Measurements from ENCODE around the gene EHF.
A peak's percentile ranks its signal among the peaks of the same experiment; 100 is the strongest.

The EHF gene

DNA sequence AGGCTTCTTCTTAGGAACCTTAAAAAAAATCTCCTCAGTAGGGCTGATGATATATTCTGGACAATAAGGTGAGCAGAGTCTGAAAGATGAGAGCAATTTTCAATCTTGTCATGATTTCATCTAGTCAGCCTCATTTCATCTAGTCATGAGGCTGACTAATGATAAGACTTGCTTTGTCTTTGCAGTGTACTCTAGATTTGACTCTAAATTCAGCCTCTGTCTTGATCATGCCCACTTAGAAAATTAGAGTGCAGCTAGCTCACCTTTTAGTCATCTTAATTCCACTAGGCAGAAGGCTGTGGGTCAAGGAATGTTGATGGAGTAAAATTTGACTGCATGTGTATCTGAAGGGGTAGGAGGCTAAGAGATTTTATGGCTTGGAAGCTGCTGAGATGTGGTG, 5.5 kb downstream of the EHF start:
- DNase-seq = no peak

DNA sequence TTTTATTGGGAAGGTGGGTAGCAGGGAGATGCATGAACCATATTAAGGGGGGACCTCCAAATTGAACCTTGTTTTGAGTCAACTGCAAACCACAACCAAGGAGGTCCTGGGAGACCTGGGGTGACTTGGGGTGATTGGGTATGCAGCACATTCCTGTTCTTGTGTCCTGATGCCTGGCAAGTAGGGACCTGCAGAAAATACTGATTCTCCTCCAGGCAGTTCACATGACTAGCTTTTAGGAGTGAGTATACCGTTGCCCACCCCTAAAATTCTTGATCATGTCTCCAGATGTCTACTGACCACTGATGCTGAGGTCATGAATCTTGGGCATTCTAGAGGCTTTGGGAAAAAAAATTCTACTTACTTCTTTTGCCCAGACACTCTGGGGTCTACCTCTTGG, 6.3 kb downstream of the EHF start:
- DNase-seq = no peak

DNA sequence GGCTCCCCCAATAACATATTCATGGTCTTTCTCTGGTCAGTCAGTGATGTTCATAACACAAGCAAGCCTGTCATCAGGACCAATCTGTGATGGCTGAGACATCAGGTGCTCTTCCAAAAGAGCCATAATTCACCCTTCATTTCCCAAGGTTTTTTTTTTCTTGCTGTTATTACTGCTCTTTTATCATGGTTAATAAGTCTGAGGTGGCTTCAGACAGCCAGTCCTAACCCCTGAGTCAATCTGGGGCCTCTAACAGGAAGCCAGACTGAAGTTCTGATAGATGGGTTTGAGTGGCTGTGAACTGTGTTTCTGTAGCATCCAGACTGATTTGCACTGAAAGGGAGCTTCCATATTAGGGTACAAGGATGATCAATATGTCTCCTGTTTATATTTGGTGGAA, 8.8 kb downstream of the EHF start:
- DNase-seq = no peak

DNA sequence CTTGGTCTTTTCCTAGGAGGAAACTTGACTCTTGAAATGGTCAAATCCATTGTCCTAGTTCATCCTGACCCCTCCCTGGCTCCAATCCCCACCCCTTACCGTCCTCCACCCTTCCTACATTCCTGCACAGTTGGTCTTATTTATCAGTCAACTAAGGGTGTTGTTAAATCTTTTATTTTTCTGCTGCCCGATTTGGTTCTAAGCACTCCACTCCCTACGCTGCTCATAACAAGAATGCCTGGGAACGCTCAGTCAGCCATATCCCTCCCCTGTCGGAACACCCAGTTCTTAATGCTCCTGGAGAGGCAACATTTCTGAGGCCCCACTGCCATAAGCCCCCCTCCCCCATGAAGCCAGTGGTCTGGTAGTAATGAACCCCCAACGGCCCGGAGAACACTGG, 9.7 kb downstream of the EHF start:
- DNase-seq = no peak

DNA sequence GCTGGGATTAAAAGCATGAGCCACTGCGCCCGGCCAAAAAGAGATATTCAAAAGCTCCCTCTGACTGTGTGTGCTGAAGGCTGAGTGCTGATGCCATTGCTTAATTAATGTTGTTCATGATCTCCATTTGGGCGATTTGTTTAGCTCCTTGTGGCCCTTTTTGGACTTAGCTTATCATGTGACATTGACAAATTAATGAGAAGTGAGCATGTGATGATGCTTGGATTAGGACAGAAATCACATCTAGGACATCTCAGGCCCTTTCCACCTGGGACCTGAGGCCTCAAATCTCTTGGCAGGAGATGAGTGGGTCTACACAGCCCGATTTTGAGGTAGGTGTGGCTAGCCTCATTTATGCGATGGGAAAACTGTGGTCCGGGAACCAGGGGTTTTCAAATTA, 10.4 kb downstream of the EHF start:
- DNase-seq = no peak

DNA sequence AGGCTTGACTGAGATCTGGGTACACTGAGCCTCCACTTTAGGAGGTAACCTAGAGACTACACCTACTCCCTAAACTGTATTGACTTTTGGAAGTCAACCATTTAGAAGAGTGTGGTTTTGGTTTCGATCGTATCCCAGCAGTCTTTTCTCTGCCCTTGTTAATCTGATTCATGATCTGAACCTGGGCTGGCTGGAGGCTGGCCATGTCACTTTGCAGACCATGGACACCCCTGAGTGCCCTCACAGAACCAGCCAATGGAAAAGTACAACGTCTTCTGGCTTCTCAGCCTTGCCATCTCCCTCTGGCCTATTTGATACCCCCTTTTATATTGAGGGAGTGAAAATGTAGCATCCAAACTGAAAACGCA, 10.8 kb downstream of the EHF start:
- DNase-seq = no peak

DNA sequence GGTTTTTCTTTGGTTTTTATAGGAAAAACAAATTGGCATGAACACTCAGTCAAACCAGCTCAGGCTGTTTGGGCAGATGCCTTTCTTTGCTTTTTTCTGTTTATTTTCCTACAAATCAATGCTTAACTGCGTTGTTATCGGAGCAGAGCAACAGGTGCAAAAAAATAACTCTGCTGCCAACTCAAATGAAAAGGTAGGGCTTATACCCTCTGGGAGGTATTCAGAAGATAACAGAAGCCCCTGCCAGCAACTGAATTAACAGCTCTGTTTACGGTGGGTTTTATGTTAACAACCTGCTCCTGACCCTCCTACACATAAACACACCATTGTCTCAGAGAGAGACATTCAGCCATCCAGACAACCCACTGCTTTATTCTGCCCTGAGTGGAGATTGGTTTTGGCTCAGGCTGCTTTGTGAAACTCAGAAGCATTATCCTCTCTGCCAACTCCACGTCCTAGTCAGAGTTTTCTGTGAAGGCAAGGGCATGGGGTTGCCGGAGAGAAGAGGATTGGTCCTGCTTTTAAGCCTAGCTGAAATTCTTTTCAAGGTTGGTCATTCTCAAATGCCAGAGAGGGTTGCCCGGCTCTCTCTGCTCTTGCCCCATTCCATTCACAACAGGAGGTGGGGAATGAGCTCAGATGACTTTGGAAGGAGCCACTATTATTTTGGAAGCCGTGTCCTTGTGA, 11.4 kb downstream of the EHF start:
- peak; percentile 66 to 85 for DNase-seq

DNA sequence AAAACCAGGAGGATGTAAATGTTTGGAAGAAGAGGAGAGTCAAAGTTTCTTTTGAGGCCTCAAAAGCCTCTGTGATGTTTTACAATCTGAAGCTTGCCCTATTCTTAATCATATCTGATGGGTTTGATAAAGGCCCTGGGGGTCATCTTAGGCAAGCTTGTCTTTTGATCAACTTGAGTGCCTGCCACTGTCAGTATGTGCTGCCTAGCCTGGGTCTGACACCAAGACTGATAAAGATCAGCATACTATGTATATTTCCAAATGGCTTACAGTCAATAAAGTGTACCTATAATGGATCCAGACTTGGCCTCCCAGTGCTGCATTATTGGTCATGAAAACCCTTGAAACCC, 12.7 kb downstream of the EHF start:
- DNase-seq = no peak

DNA sequence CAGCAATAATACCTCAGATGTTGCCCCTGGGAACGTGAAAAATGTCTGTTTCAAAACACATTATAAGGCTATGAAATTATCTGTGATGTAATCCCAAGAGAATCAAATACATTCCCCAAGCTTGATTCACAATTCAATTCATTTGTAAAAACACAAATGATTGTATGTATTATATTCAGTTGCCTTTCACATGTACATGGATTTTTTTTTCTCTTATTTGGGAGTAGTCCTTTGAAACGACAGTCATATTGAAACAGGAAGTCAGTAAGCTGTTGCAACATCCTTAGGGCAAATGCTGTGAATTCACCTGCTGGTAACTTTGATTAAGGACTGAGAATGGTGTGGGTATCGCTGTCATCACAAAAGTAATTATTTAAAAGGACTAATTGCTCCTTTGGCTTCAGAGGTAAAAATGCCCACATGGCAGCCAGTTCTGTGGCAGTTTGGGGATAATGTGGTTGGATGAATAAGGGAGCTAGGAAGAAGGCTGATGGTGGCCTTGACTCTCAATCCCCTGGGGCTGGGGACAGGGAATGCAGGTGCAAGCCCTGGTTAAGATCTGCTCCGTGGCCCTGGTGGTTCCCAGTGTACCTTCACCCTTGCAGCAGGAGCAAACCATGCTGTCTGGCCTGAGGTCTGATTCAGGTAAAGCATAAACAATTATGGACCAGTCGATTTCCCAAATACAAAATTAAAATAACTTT, 13.2 kb downstream of the EHF start:
- no peak for DNase-seq

DNA sequence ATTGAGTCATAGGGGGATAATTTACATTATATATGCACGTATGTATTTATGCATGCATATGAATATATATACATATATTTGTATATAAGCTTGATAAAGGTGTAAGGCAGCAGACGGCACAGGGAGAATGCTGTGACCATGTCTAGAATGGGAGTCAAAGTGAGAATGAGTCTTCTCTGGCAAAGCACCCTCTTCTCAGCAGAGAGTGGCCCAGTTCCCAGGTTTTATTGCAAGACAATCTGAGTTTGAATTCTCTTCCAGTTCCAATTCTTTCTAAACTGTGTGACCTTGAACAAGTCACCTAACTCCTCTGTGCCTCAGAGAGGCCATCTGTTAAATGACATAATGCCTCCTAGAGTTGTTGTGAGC, 13.8 kb downstream of the EHF start:
- DNase-seq = no peak

DNA sequence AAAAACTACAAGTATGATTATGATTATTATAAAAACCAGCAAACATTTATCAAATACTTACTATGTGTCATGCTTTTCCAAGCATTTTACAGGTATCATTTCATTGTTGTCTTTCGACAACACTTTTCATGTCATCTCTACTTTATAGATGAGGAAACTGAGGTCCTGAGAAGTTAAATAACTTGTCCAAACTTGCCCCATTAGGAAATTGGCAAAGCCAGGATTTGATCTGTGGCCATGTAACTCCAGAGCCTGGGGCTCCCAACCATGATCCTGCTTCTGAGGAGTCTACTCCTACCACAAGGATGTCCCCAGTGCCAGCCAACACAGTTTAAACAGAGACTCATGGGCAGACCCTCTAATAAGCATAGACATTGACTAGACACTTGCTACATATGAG, 15.2 kb downstream of the EHF start:
- DNase-seq = no peak

DNA sequence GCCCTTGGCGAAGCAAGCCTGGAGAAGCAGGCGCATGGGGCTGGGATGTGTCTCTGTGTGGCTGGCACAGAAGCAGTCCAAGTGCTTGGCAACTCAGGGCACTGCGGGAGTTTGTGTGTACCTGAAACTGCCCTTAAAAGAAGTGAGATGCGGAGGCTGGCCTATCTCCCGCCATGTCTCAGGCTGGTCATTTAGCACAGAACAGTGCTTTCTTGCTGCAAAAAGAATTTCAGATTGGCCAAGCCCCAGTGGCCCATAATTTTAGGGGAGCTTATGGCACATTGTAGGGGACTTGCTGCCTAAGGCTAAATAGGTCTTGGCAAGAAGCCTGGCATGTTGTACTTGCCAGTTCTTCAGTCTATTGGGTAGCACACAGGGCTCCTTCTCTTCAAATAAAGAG, 16.4 kb downstream of the EHF start:
- peak; percentile 52 to 53 for DNase-seq

DNA sequence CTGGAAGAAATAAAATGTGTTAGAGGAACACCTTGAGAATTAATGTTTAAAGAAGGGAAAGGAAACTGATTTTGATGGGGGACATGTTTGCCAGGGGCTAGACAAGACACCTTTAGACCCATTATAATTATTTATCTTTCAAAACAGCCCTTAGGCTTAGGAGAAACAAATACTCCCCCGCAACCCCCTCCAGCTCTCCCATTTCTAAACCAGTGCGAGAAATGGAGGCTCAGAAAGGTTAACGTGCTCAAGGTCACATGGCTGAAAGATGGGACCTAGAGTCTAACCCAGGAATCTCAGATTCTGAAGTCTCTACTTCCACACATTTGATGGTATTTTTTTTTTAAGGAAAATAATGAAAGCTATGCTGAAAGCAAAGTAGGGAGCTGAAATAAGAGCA, 18.0 kb downstream of the EHF start:
- no peak for DNase-seq

DNA sequence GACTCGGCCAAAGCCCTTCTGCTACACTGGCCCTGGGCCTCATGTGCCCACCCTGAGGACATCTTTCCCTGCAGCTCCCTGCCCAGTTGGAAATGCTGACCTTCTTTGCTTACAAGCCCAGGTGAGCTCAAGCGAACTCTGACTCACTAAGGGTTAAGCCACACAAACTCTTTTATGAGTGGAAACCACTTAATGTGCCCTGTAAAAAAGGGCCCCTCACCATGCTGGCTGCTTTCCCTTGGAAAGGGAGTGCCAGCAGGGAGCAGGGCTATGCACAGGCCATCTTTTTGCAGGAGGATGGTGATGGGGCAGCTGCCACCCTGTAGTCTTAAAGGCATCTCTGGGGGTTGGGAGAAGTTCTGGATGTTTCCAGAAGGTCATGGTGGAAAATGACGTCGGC, 18.7 kb downstream of the EHF start:
- no peak for DNase-seq

DNA sequence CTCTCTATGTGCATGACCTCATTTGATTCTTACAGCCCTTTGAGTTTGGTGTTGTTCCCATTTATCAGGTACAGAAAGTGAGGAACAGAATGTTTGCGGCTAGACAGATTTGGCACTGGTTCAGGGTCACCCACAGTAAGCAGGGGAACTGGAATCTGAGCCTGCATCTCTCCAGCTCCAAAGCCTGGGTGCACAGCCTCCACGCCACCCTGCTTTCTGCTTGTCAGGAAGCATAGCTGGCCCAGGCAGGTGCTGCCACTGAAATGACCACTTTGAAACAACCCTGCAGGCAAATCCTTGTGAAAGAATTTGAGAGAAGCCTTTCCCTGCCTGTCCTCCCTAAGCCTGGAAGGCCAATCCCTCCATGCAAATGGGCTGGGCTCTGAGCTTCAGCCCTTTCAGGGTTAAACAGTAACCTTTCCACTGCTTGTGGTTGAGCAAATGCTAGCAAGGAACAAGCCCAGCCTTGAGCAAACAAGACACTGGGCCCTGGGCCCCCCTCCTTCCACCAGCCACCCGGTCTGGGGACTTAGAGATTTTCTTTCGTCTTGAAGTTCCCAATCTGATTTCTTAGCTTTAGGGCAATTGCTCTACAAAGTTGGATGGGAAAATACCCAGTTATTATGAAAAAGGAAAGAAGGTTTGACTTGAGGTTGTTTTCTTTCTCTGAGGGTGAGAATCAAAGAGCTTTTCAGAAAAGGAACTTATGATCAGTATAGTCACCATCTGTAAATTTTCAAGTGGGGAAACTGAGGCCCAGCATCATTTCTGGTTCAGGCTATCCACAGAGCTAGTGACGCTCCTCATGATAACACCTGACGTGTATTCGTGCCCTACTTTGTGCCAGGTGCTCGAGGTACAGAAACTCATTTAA, 19.4 kb downstream of the EHF start:
- DNase-seq = no peak

DNA sequence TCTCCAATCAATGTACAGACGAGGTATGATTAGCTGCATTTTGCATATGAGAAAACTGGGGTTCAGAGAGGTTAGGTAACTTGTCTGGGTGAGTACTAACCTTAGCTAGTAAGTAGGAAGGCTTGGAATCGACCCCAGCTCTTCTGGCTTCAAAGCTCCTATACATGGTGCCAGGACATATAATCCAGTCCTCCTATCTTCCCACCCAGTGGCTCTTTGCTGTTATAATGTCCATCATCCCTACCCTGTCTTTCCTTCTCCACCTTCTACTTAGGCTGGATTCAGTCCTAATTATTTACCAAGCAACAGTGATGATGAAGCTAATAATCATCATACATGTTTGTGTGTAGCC, 20.0 kb downstream of the EHF start:
- DNase-seq = no peak

DNA sequence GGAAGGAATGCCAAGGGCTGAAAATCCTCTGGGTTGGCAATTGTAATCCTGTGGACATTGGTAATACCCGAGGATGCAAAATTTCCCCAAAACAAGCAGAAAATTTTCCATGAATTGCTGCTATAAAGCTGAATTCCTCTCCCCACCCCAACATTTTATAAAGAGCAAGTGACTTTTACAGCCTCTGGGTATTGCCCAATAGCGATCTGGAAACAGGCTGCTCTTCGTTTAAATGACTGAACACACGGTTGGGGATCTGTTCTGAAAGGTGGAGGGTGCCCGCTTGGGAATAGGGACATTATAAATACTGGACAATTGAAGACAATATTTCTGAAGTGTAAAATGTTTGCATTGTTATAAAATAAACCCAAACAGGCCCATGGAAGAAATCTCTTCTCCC, 20.6 kb downstream of the EHF start:
- no peak for DNase-seq

DNA sequence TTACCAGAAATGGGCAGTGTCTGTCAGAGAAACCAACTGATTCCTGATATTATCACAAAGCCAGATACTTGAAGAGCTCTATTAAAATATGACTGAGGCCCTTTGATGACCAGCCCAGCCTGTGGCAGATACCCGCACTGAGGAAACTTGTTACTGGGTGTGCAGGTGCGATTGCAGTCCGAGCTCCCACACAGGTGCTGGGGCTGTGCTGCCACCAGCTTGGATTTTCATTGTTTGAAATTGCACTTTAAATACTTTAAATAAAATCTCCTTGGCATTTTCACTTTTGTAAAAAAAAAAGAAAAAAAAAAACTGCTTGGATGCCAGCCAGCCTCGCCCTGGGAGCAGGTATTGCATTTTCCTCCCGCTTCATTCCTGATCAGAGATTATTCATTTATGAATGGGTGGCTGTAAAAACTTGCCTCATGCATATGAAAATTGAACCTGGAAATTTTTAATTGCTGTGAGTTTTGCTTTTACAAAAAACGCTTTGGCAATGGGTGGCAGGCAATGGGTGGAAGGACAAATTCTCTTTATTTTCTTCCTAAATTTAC, 21.2 kb downstream of the EHF start:
- DNase-seq = no peak

DNA sequence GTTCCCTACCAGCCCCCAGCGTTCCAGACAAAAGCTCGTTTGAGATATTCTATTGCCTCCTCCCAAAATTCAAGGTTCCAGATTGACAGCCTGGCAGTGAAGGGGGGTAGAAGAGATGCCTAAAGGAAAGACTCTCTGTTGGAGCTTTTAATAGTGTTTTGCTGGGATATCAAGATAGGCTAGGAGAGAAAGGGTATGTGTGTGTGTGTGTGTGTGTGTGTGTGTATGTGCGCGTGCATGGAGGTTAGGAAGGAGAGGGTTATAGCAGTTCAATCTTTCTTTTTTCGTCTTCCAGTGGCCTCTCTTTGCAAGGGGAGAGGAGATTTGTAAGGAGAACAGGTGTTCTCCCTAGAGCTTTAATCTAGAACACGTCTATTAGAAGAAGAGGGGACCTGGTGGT, 22.0 kb downstream of the EHF start:
- DNase-seq = no peak

DNA sequence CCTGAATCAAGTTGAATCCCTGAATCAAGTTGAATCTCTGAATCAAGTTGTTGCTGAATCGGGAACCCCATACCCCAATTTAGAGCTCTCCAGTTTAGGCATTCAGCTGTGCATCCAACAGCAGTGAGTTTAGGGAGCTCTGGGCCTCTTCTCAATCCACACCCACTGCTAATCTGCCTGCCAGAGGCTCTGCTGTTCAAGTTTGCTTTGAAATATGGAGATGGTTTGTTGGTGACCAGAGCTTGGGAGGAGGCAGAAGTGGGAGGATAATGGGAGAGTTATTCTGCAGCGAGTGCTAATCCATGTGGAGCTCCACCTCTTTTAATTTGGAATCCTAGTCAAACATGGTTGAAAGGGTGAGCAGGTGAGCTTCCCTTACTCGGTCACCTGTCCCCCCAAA, 22.4 kb downstream of the EHF start:
- no peak for DNase-seq

DNA sequence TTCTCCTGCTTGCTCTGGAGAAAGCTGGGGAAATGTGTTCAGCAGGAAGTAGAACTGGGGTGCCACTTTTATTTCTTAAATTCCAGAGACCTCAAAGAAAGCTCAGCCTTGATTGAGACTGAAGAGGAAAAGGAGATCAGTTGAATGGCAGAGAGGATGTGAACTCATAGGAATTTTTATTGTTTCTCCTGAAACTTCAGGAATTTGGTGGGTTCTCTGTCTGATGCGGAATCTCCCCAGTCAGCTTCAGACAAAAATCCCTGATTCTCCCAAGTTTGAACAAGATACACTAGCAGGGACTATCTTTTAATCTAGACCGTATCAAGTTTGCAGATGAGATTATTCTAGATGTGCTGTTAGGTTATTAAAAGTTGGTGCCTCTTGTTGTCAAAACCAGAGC, 23.0 kb downstream of the EHF start:
- DNase-seq = no peak

DNA sequence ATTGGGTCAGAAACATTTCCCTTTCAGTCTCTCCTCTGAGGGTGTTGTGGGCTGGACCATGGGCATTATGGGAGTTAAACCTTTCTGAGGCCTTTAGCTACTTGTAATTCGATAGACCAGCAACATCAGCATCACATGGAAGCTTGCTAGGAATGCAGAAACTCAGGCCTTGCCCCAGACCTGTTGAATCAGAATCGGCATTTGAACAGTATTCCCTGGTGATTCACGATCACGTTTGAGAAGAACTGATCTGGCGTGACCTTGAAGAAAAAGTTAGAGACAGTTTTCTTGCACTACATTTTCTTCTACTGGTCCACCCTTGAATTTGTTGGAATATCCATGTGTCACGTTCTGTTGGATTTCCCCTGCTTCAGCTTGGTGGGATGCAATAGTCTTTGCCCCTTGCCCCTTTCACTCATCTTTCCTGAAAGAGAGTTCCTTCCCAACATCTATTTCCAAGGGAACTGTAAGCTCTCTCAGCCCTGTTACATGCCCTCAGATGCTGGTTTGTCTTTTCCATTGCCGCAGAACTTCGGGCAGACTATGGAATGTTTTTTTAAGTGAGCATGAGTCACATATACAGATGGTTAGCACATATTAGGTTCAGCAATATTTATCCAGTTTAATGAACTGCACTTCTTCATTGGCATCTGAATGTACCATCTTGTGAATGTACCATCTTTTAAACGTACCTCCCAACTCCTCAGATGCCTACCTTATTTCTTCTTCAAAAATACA, 23.9 kb downstream of the EHF start:
- no peak for DNase-seq

DNA sequence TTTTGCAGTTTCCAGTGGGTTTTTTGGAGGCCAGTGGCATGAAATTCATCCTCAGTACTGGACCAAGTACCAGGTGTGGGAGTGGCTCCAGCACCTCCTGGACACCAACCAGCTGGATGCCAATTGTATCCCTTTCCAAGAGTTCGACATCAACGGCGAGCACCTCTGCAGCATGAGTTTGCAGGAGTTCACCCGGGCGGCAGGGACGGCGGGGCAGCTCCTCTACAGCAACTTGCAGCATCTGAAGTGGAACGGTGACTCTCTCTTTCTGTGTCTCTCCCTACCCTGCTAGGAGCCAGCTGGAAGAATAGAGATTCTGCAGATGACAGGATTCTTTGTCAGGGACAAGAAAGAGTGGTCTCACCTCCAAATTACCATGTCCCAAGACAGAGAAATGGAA, 25.5 kb downstream of the EHF start:
- no peak for DNase-seq

All from hippocampal formation (tissue), 2 donors.